ENCODE data around the gene KCNQ1OT1.
A peak's percentile ranks its signal among the peaks of the same experiment; 100 is the strongest.

DNA sequence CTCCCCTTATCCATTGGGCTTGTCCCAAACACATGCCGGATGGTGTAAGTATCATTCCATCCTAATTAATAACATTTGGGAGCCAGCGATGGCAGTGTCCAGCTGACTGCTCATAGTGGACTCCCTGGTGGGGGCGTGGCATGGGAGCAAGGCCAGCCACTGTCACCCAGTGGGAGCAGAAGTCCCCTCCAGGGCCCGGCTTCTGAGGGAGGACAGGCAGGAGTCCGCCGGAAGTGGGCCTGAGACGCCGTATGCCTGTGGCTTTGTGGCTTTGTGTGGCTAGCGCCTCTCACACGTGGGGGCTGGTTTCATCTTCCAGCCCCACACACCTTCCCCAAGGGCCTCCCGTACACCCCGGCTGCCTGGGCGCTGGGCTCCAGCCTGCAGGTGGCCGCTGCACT lies 130.5 kb downstream of the KCNQ1OT1 start:
- no peak for TF ChIP-seq POLR2A (IDR thresholded peaks at IDR 0.05; ENCODE audit: extremely low read depth, insufficient read length)
- no peak for TF ChIP-seq CTCF (IDR thresholded peaks at IDR 0.05; ENCODE audit: low read depth, low read length)
- TF ChIP-seq, protein P1, sequence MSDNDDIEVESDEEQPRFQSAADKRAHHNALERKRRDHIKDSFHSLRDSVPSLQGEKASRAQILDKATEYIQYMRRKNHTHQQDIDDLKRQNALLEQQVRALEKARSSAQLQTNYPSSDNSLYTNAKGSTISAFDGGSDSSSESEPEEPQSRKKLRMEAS (IDR thresholded peaks at IDR 0.05; ENCODE audit: low read depth, low read length): peak; percentile 81
